Measurements from ENCODE around the gene TRERF1. TPM values are rescaled to one million over a fixed set of nuclear protein-coding genes. Genes with fewer than 3 reads are reported as not detected.

The TRERF1 gene
- total and polyA plus RNA-seq, 2 of the 8 experiments (the other 6 are each of a cell fraction or from before 2014, with no cell fraction given) = 10.8 to 21.5 TPM

DNA sequence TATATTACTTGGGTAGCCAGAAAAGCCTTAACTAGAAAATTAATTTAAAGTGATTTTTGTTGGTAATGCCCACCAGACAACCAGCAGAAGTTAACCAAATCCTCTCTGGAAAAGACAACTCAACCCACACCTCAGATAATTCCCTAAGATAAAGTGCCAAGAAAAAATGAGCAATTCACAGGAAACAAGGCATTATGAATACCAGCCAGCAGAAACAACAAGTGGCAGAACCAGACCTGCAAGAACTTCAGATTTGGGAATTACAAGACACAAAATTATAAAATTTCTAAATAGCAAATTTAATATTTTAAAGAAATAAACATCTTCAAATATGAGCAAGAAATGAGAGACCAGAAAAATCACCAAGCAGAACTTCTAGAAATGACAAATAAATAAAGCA lies 154.1 kb downstream of the TRERF1 start:
- no peaks in the 10 kb centered on the region for H3K27me3 ChIP-seq (replicated peaks in 1 of 4; ENCODE audit: control insufficient read depth in 3 of 4, extremely low read depth in 1 of 4, insufficient read depth in 3 of 4, low read length in 3 of 4)
- H2BK15ac ChIP-seq (ENCODE audit: low read length) = no peak overlapping the region
- H2BK12ac ChIP-seq (ENCODE audit: low read depth, low read length) = no peak overlapping the region
- no peak overlapping the region for H4K91ac ChIP-seq (replicated peaks; ENCODE audit: insufficient read length, low read length)
- FAIRE-seq (no peak), DNase-seq (ENCODE audit: low read depth in 1 of 2, low spot score in 2 of 2) (no peak)
- H2BK5ac ChIP-seq (ENCODE audit: low read depth, low read length) = no peak overlapping the region
- TF ChIP-seq ATF2 (IDR thresholded peaks at IDR 0.05; ENCODE audit: low read length) (no peak), NRF1 (IDR thresholded peaks at IDR 0.05; ENCODE audit: low read depth, low read length) (no peak), FOSL1 (IDR thresholded peaks at IDR 0.05; ENCODE audit: insufficient read depth, low read depth, low read length) (no peak), SIX5 (IDR thresholded peaks at IDR 0.05; ENCODE audit: low read depth, low read length) (no peak), RNF2 (IDR thresholded peaks at IDR 0.05; ENCODE audit: borderline replicate concordance, low read depth, low read length, missing control alignments, poor library complexity, severe bottlenecking) (no peak), GABPA (IDR thresholded peaks at IDR 0.05; ENCODE audit: borderline replicate concordance, insufficient read depth, low read length) (no peak), ASH2L (IDR thresholded peaks at IDR 0.05; ENCODE audit: low read length) (no peak), CTBP2 (IDR thresholded peaks at IDR 0.05; ENCODE audit: borderline replicate concordance, insufficient read depth, insufficient read length, low read length) (no peak)
- no peak overlapping the region for H3K56ac ChIP-seq (replicated peaks; ENCODE audit: insufficient read length, low read depth, low read length)
- no peaks in the 10 kb centered on the region for H3K23me2 ChIP-seq (ENCODE audit: low read depth, low read length)
- no peak overlapping the region for H3K18ac ChIP-seq (ENCODE audit: extremely low read depth, low read length)
- peaks cover 3 to 12% (median 5%) of the 10 kb centered on the region in 4 experiments; a peak in 5 of 8 replicates for H3K36me3 ChIP-seq (ENCODE audit: control insufficient read depth in 2 of 4, insufficient read depth in 4 of 4, low read length in 3 of 4)
- H3K14ac ChIP-seq (ENCODE audit: insufficient read length) = no peak overlapping the region
- no peaks in the 10 kb centered on the region for H3K9me3 ChIP-seq (ENCODE audit: insufficient read depth in 2 of 2, low read depth in 1 of 2, low read length in 1 of 2)
- no peak overlapping the region for H2BK20ac ChIP-seq (ENCODE audit: low read length)
- no peak overlapping the region for H4K5ac ChIP-seq (ENCODE audit: insufficient read length, low read depth, low read length)
- H3K23ac ChIP-seq (ENCODE audit: insufficient read length) = no peak overlapping the region
- no peak overlapping the region for H3K4me3 ChIP-seq (ENCODE audit: extremely low read depth in 1 of 4, insufficient read depth in 2 of 4, low read depth in 3 of 4, low read length in 4 of 4)
- H4K20me1 ChIP-seq (replicated peaks in 1 of 2; ENCODE audit: control insufficient read depth in 1 of 2, insufficient read depth in 2 of 2, low read length in 2 of 2) = no peaks in the 10 kb centered on the region
- POLR2A ChIA-PET (ENCODE audit: partially characterized antibody) = no interaction called here
- no peak overlapping the region for H2AFZ ChIP-seq (ENCODE audit: low read length)
- no peak overlapping the region for H2AK5ac ChIP-seq (ENCODE audit: low read depth, low read length)
- peaks cover 0 to 3% (median 1%) of the 10 kb centered on the region in 4 experiments; a peak in 2 of 7 replicates for H3K4me1 ChIP-seq (replicated peaks in 1 of 4; ENCODE audit: control insufficient read depth in 3 of 4, insufficient read depth in 4 of 4, low read length in 3 of 4)
- H3K4ac ChIP-seq (replicated peaks; ENCODE audit: insufficient read length, low read depth, low read length) = no peak overlapping the region
- no peak overlapping the region for H3K9ac ChIP-seq (replicated peaks in 1 of 4; ENCODE audit: extremely low read depth in 1 of 4, low read depth in 3 of 4, low read length in 3 of 4)
- no peak overlapping the region for H4K8ac ChIP-seq (ENCODE audit: extremely low read depth, insufficient read depth, low read length)
- no peak overlapping the region for H3K27ac ChIP-seq (ENCODE audit: low read depth, low read length)
- CTCF ChIA-PET (ENCODE audit: partially characterized antibody) = interaction anchor here (0.6 to 7.1 kb wide), 3 partner anchors 12 to 335 kb away, joined by 3 to 39 read pairs (median 3); no protein-coding TSS in a partner anchor
- H3K79me2 ChIP-seq (ENCODE audit: control insufficient read depth in 1 of 2, insufficient read depth in 2 of 2, low read length in 2 of 2) = peaks cover 0 to 20% of the 10 kb centered on the region in 2 experiments; a peak in 2 of 4 replicates
- H3K79me1 ChIP-seq (ENCODE audit: low read depth, low read length) = no peaks in the 10 kb centered on the region; the same call in 1 of the 2 replicates
- H3K4me2 ChIP-seq (ENCODE audit: insufficient read depth in 1 of 2, low read depth in 2 of 2, low read length in 2 of 2) = no peak overlapping the region
- H2BK120ac ChIP-seq (replicated peaks; ENCODE audit: low read depth, low read length) = no peak overlapping the region

Data from H1 (cell line).